Measurements from ENCODE around the gene PDK2. TPM values are rescaled to one million over a fixed set of nuclear protein-coding genes. Genes with fewer than 3 reads are reported as not detected.

PDK2 gene
- total and polyA plus RNA-seq, 2 donors (not counting 1 experiment from before 2014, with no cell fraction given): 19.2 to 41.0 TPM

- H3K9me3 ChIP-seq (ENCODE audit: control insufficient read depth, insufficient read depth, low read depth, low read length): no peaks in the 10 kb centered on the region
- H3K9ac ChIP-seq (ENCODE audit: insufficient read depth, low read length): no peak overlapping the region
- peaks cover 59% of the 10 kb centered on the region for H3K36me3 ChIP-seq (ENCODE audit: control insufficient read depth, insufficient read depth, low read length)
- H3K79me2 ChIP-seq (ENCODE audit: control insufficient read depth, insufficient read depth, low read length): no peaks in the 10 kb centered on the region
- DNase-seq (ENCODE audit: low read depth in 2 of 2): no peak
- no peak overlapping the region for H3K4me3 ChIP-seq (replicated peaks in 1 of 4; ENCODE audit: control extremely low read depth in 1 of 4, insufficient read depth in 1 of 4, low read depth in 3 of 4, low read length in 4 of 4)
- TF ChIP-seq CTCF (conservative IDR thresholded peaks at IDR 0.05 in 1 of 2, IDR thresholded peaks at IDR 0.05 in 1 of 2; ENCODE audit: low read depth in 1 of 2, low read length in 2 of 2): no peak
- no peak for TF ChIP-seq EZH2 (IDR thresholded peaks at IDR 0.05; ENCODE audit: low read length, missing control alignments)
- no peak overlapping the region for H3K27ac ChIP-seq (ENCODE audit: insufficient read depth, low read length)
- H4K20me1 ChIP-seq (ENCODE audit: control insufficient read depth, extremely low read depth, insufficient read depth, low read length): no peaks in the 10 kb centered on the region
- H2AFZ ChIP-seq (ENCODE audit: low read length): no peak overlapping the region
- H3K4me1 ChIP-seq (ENCODE audit: control insufficient read depth, extremely low read depth, insufficient read depth, low read length): no peaks in the 10 kb centered on the region
- no peaks in the 10 kb centered on the region for H3K27me3 ChIP-seq (ENCODE audit: control insufficient read depth, insufficient read depth, low read length)
- no peak overlapping the region for H3K4me2 ChIP-seq (ENCODE audit: extremely low read depth, insufficient read depth, low read length)
Observed at GRCh38 chr17:50075446-50076032, 19.6 kb upstream of the PDK2 start.

GRCh38 chr17:50076221-50076590, 18.9 kb upstream of the PDK2 start:
- Histone ChIP-seq H3K4me1 (ENCODE audit: control insufficient read depth, extremely low read depth, insufficient read depth, low read length) (no peaks in the 10 kb centered on the region), H3K36me3 (ENCODE audit: control insufficient read depth, insufficient read depth, low read length) (peaks cover 59% of the 10 kb centered on the region), H3K27me3 (ENCODE audit: control insufficient read depth, insufficient read depth, low read length) (no peaks in the 10 kb centered on the region), H4K20me1 (ENCODE audit: control insufficient read depth, extremely low read depth, insufficient read depth, low read length) (no peaks in the 10 kb centered on the region), H3K4me2 (ENCODE audit: extremely low read depth, insufficient read depth, low read length) (no peak overlapping the region), H2AFZ (ENCODE audit: low read length) (no peak overlapping the region), H3K4me3 (replicated peaks in 1 of 4; ENCODE audit: control extremely low read depth in 1 of 4, insufficient read depth in 1 of 4, low read depth in 3 of 4, low read length in 4 of 4) (no peak overlapping the region), H3K9me3 (ENCODE audit: control insufficient read depth, insufficient read depth, low read depth, low read length) (no peaks in the 10 kb centered on the region), H3K27ac (ENCODE audit: insufficient read depth, low read length) (no peak overlapping the region), H3K9ac (ENCODE audit: insufficient read depth, low read length) (no peak overlapping the region), H3K79me2 (ENCODE audit: control insufficient read depth, insufficient read depth, low read length) (no peaks in the 10 kb centered on the region)
- DNase-seq (ENCODE audit: low read depth in 2 of 2): no peak
- no peak for TF ChIP-seq EZH2 (IDR thresholded peaks at IDR 0.05; ENCODE audit: low read length, missing control alignments)
- no peak for TF ChIP-seq CTCF (conservative IDR thresholded peaks at IDR 0.05 in 1 of 2, IDR thresholded peaks at IDR 0.05 in 1 of 2; ENCODE audit: low read depth in 1 of 2, low read length in 2 of 2)

- H3K4me2 ChIP-seq (ENCODE audit: extremely low read depth, insufficient read depth, low read length): no peak overlapping the region
- no peak for DNase-seq (ENCODE audit: low read depth in 2 of 2)
- no peak overlapping the region for H2AFZ ChIP-seq (ENCODE audit: low read length)
- H3K36me3 ChIP-seq (ENCODE audit: control insufficient read depth, insufficient read depth, low read length): peaks cover 59% of the 10 kb centered on the region
- no peak overlapping the region for H3K4me3 ChIP-seq (replicated peaks in 1 of 4; ENCODE audit: control extremely low read depth in 1 of 4, insufficient read depth in 1 of 4, low read depth in 3 of 4, low read length in 4 of 4)
- TF ChIP-seq CTCF (conservative IDR thresholded peaks at IDR 0.05 in 1 of 2, IDR thresholded peaks at IDR 0.05 in 1 of 2; ENCODE audit: low read depth in 1 of 2, low read length in 2 of 2) (no peak), EZH2 (IDR thresholded peaks at IDR 0.05; ENCODE audit: low read length, missing control alignments) (no peak)
- no peak overlapping the region for H3K27ac ChIP-seq (ENCODE audit: insufficient read depth, low read length)
- H3K4me1 ChIP-seq (ENCODE audit: control insufficient read depth, extremely low read depth, insufficient read depth, low read length): no peaks in the 10 kb centered on the region
- H3K9me3 ChIP-seq (ENCODE audit: control insufficient read depth, insufficient read depth, low read depth, low read length): no peaks in the 10 kb centered on the region
- no peak overlapping the region for H3K9ac ChIP-seq (ENCODE audit: insufficient read depth, low read length)
- H3K27me3 ChIP-seq (ENCODE audit: control insufficient read depth, insufficient read depth, low read length): no peaks in the 10 kb centered on the region
- H3K79me2 ChIP-seq (ENCODE audit: control insufficient read depth, insufficient read depth, low read length): no peaks in the 10 kb centered on the region
- no peaks in the 10 kb centered on the region for H4K20me1 ChIP-seq (ENCODE audit: control insufficient read depth, extremely low read depth, insufficient read depth, low read length)
Observed at GRCh38 chr17:50076591-50077235, 18.4 kb upstream of the PDK2 start.

All from fibroblast of lung (primary cell).